ENCODE data around the gene PRKN. TPM values are rescaled to one million over a fixed set of nuclear protein-coding genes. Genes with fewer than 3 reads are reported as not detected.

Gene PRKN
- polyA plus RNA-seq, 1 donor from 2014 or later: 1.2 TPM

GRCh38 chr6:161356167-161356854 lies 1371.3 kb downstream of the PRKN start:
- Histone ChIP-seq H4K20me1 (ENCODE audit: insufficient read depth) (no peaks in the 10 kb centered on the region), H3K9me2 (ENCODE audit: insufficient read depth, low read length) (no peaks in the 10 kb centered on the region), H3K9me3 (ENCODE audit: low read length) (no peaks in the 10 kb centered on the region), H2AFZ (ENCODE audit: low read depth, low read length) (no peak overlapping the region), H3K9ac (ENCODE audit: low read length) (no peak overlapping the region), H3K36me3 (ENCODE audit: insufficient read depth, low read length) (no peaks in the 10 kb centered on the region), H3K79me2 (replicated peaks; ENCODE audit: insufficient read depth, low read length) (no peaks in the 10 kb centered on the region), H3K4me3 (ENCODE audit: low read length) (no peak overlapping the region), H3F3A (ENCODE audit: insufficient read depth, low read length, poor library complexity, severe bottlenecking) (no peaks in the 10 kb centered on the region), H3K4me2 (ENCODE audit: low read length) (no peak overlapping the region), H3K27ac (ENCODE audit: low read length) (no peak overlapping the region), H3K27me3 (ENCODE audit: insufficient read depth, low read depth, low read length) (no peaks in the 10 kb centered on the region)
- no peak for TF ChIP-seq EZH2 (IDR thresholded peaks at IDR 0.05; ENCODE audit: borderline replicate concordance, insufficient read depth, low read length, poor library complexity, severe bottlenecking)
- TF ChIP-seq SMC3 (conservative IDR thresholded peaks at IDR 0.05; ENCODE audit: poor library complexity): no peak
- TF ChIP-seq, protein P1, sequence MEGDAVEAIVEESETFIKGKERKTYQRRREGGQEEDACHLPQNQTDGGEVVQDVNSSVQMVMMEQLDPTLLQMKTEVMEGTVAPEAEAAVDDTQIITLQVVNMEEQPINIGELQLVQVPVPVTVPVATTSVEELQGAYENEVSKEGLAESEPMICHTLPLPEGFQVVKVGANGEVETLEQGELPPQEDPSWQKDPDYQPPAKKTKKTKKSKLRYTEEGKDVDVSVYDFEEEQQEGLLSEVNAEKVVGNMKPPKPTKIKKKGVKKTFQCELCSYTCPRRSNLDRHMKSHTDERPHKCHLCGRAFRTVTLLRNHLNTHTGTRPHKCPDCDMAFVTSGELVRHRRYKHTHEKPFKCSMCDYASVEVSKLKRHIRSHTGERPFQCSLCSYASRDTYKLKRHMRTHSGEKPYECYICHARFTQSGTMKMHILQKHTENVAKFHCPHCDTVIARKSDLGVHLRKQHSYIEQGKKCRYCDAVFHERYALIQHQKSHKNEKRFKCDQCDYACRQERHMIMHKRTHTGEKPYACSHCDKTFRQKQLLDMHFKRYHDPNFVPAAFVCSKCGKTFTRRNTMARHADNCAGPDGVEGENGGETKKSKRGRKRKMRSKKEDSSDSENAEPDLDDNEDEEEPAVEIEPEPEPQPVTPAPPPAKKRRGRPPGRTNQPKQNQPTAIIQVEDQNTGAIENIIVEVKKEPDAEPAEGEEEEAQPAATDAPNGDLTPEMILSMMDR (IDR thresholded peaks at IDR 0.05; ENCODE audit: poor library complexity, severe bottlenecking): no peak

- H3K36me3 ChIP-seq (ENCODE audit: insufficient read depth, low read length): no peaks in the 10 kb centered on the region
- no peaks in the 10 kb centered on the region for H3K9me2 ChIP-seq (ENCODE audit: insufficient read depth, low read length)
- TF ChIP-seq POLR2AphosphoS5 (IDR thresholded peaks at IDR 0.05): no peak
- TF ChIP-seq, protein P1 (IDR thresholded peaks at IDR 0.05; ENCODE audit: poor library complexity, severe bottlenecking): no peak
- TF ChIP-seq RAD21 (conservative IDR thresholded peaks at IDR 0.05): no peak
- TF ChIP-seq TAF1 (IDR thresholded peaks at IDR 0.05; ENCODE audit: low read depth): no peak
- TF ChIP-seq, protein P2, sequence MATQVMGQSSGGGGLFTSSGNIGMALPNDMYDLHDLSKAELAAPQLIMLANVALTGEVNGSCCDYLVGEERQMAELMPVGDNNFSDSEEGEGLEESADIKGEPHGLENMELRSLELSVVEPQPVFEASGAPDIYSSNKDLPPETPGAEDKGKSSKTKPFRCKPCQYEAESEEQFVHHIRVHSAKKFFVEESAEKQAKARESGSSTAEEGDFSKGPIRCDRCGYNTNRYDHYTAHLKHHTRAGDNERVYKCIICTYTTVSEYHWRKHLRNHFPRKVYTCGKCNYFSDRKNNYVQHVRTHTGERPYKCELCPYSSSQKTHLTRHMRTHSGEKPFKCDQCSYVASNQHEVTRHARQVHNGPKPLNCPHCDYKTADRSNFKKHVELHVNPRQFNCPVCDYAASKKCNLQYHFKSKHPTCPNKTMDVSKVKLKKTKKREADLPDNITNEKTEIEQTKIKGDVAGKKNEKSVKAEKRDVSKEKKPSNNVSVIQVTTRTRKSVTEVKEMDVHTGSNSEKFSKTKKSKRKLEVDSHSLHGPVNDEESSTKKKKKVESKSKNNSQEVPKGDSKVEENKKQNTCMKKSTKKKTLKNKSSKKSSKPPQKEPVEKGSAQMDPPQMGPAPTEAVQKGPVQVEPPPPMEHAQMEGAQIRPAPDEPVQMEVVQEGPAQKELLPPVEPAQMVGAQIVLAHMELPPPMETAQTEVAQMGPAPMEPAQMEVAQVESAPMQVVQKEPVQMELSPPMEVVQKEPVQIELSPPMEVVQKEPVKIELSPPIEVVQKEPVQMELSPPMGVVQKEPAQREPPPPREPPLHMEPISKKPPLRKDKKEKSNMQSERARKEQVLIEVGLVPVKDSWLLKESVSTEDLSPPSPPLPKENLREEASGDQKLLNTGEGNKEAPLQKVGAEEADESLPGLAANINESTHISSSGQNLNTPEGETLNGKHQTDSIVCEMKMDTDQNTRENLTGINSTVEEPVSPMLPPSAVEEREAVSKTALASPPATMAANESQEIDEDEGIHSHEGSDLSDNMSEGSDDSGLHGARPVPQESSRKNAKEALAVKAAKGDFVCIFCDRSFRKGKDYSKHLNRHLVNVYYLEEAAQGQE (IDR thresholded peaks at IDR 0.05; ENCODE audit: borderline replicate concordance): no peak
- no peak for TF ChIP-seq EZH2 (IDR thresholded peaks at IDR 0.05; ENCODE audit: borderline replicate concordance, insufficient read depth, low read length, poor library complexity, severe bottlenecking)
- no peak for TF ChIP-seq EP300 (conservative IDR thresholded peaks at IDR 0.05; ENCODE audit: poor library complexity, severe bottlenecking)
- no peak for TF ChIP-seq SMC3 (conservative IDR thresholded peaks at IDR 0.05; ENCODE audit: poor library complexity)
- no peak for TF ChIP-seq MXI1 (conservative IDR thresholded peaks at IDR 0.05; ENCODE audit: poor library complexity, severe bottlenecking)
- H3K9ac ChIP-seq (ENCODE audit: low read length): no peak overlapping the region
- no peaks in the 10 kb centered on the region for H3K9me3 ChIP-seq (ENCODE audit: low read length)
- H3F3A ChIP-seq (ENCODE audit: insufficient read depth, low read length, poor library complexity, severe bottlenecking): no peaks in the 10 kb centered on the region
- no peaks in the 10 kb centered on the region for H4K20me1 ChIP-seq (ENCODE audit: insufficient read depth)
- H3K4me2 ChIP-seq (ENCODE audit: low read length): no peak overlapping the region
- no peak overlapping the region for H2AFZ ChIP-seq (ENCODE audit: low read depth, low read length)
- no peak overlapping the region for H3K27ac ChIP-seq (ENCODE audit: low read length)
- no peaks in the 10 kb centered on the region for H3K27me3 ChIP-seq (ENCODE audit: insufficient read depth, low read depth, low read length)
- no peaks in the 10 kb centered on the region for H3K79me2 ChIP-seq (replicated peaks; ENCODE audit: insufficient read depth, low read length)
- H3K4me3 ChIP-seq (ENCODE audit: low read length): no peak overlapping the region
These were observed 1371.9 kb downstream of the PRKN start for GRCh38 chr6:161355696-161356095.

Measured in neural cell (in vitro differentiated cells).